B cell (primary cell): Measurements from ENCODE around the gene ZC3H7B.

ENCODE experiments used
- EZH2 ChIP-seq: IDR thresholded peaks from 2 replicates; pipeline ENCODE4 v1.6.1; 2012; ENCODE audit warnings: borderline replicate concordance, low read depth, mild to moderate bottlenecking, moderate library complexity, low read length; ENCODE audit not compliant: insufficient read depth, poor library complexity, severe bottlenecking
- TF ChIP-seq, protein P1 (sequence below): fragments of 200-600 bp; IDR thresholded peaks from one replicate; pipeline ENCODE4 v1.8.0; 2022; ENCODE audit warnings: antibody characterized with exemption, mild to moderate bottlenecking

DNA sequence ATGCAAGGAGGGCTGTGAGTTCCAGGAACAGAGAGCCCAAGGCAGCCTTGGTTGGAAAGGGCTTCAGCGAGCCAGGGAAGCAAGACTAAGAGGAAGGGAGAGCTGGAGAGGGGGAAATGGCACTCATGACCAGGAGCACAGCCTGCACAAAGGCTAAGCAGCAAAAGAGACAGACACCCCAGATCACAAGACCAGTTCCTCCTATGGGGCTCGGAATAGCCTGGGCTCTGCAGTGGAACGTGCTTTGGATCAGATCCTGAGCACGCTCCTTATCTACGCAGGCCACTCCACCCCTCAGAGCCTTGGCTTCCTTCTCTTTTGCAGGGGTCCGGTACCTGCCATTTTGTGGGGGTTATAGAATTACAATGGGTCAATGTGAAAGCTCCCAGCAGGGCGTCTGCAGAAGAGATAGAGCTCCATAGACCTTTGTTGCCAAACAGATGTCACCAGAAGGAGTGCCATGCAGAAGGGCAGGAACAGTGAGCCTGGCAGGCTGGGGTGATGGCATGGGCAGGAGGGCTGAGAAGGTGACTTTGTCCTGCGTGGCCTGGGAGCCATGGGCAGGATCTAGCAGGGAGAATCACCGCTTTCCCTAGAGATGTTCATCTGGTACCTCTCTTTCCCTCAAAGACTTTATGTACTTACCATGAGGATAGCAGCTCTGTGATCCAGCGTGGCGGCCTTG lies 33.8 kb downstream of the ZC3H7B start:
- TF ChIP-seq, protein P1, sequence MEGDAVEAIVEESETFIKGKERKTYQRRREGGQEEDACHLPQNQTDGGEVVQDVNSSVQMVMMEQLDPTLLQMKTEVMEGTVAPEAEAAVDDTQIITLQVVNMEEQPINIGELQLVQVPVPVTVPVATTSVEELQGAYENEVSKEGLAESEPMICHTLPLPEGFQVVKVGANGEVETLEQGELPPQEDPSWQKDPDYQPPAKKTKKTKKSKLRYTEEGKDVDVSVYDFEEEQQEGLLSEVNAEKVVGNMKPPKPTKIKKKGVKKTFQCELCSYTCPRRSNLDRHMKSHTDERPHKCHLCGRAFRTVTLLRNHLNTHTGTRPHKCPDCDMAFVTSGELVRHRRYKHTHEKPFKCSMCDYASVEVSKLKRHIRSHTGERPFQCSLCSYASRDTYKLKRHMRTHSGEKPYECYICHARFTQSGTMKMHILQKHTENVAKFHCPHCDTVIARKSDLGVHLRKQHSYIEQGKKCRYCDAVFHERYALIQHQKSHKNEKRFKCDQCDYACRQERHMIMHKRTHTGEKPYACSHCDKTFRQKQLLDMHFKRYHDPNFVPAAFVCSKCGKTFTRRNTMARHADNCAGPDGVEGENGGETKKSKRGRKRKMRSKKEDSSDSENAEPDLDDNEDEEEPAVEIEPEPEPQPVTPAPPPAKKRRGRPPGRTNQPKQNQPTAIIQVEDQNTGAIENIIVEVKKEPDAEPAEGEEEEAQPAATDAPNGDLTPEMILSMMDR, result no peak
- no peak for TF ChIP-seq EZH2
